ENCODE measurements around the gene GFER. TPM values are rescaled to one million over a fixed set of nuclear protein-coding genes. Genes with fewer than 3 reads are reported as not detected.

Gene GFER
- polyA plus RNA-seq, 10 donors: 12.4 to 18.7 (median 15.5) TPM

Other genes starting within 250 kb of the GFER start
- 10 to 100 TPM; 11.2 to 33.1 (median 17.3) TPM for gene NME3, start 212.7 kb upstream of the GFER start, polyA plus RNA-seq (ENCODE audit: insufficient read length in 10 of 10)
- gene EME2, start 211.4 kb upstream of the GFER start, polyA plus RNA-seq (ENCODE audit: insufficient read length in 10 of 10): 1 to 10 TPM; 3.5 to 8.5 (median 5.5) TPM
- gene MRPS34, start 211.1 kb upstream of the GFER start, polyA plus RNA-seq (ENCODE audit: insufficient read length in 10 of 10): 10 to 100 TPM; 31.4 to 56.5 (median 38.5) TPM
- 10 to 100 TPM; 15.3 to 24.8 (median 22.5) TPM for gene SPSB3, start 201.6 kb upstream of the GFER start, polyA plus RNA-seq (ENCODE audit: insufficient read length in 10 of 10)
- 10 to 100 TPM; 28.6 to 49.6 (median 35.7) TPM for gene NUBP2, start 201.2 kb upstream of the GFER start, polyA plus RNA-seq (ENCODE audit: insufficient read length in 10 of 10)
- gene IGFALS, start 190.5 kb upstream of the GFER start, polyA plus RNA-seq (ENCODE audit: insufficient read length in 10 of 10): under 1 TPM in 9 of 10 donors, not detected in 1; 0.21 to 0.49 (median 0.26) TPM
- 10 to 100 TPM; 28.9 to 45.3 (median 35.9) TPM for gene HAGH, start 157.4 kb upstream of the GFER start, polyA plus RNA-seq (ENCODE audit: insufficient read length in 10 of 10)
- gene FAHD1, start 157.0 kb upstream of the GFER start, polyA plus RNA-seq (ENCODE audit: insufficient read length in 10 of 10): 10 to 100 TPM; 14.5 to 25.5 (median 18.7) TPM
- gene MEIOB, start 112.0 kb upstream of the GFER start, polyA plus RNA-seq (ENCODE audit: insufficient read length in 10 of 10): 1 to 10 TPM in 1 of 10 donors, under 1 TPM in 8, not detected in 1; 0.08 to 2.4 (median 0.50) TPM
- gene HS3ST6, start 65.8 kb upstream of the GFER start, polyA plus RNA-seq (ENCODE audit: insufficient read length in 10 of 10): 1 to 10 TPM in 2 of 10 donors, not detected in 8; 1.6 to 4.3 TPM
- 10 to 100 TPM; 17.6 to 40.8 (median 27.6) TPM for gene MSRB1, start 41.0 kb upstream of the GFER start, polyA plus RNA-seq (ENCODE audit: insufficient read length in 10 of 10)
- 10 to 100 TPM in 9 of 10 donors, 1 to 10 TPM in 1; 9.1 to 73.5 (median 46.2) TPM for gene RPL3L, start 29.5 kb upstream of the GFER start, polyA plus RNA-seq (ENCODE audit: insufficient read length in 10 of 10)
- 100 to 1,000 TPM; 111 to 148 (median 127) TPM for gene NDUFB10, start 24.7 kb upstream of the GFER start, polyA plus RNA-seq (ENCODE audit: insufficient read length in 10 of 10)
- 1,000 to 10,000 TPM; 2,391 to 3,374 (median 3,214) TPM for gene RPS2, start 19.4 kb upstream of the GFER start, polyA plus RNA-seq (ENCODE audit: insufficient read length in 10 of 10)
- not detected for gene RNF151, start 17.3 kb upstream of the GFER start, polyA plus RNA-seq (ENCODE audit: insufficient read length in 10 of 10)
- gene TBL3, start 12.1 kb upstream of the GFER start, polyA plus RNA-seq (ENCODE audit: insufficient read length in 10 of 10): 10 to 100 TPM; 18.7 to 35.0 (median 27.8) TPM
- 1 to 10 TPM in 4 of 10 donors, under 1 TPM in 6; 0.18 to 1.5 (median 0.77) TPM for gene NOXO1, start 2.7 kb upstream of the GFER start, polyA plus RNA-seq (ENCODE audit: insufficient read length in 10 of 10)
- 1 to 10 TPM in 5 of 10 donors, under 1 TPM in 5; 0.46 to 2.1 (median 0.98) TPM for gene SYNGR3, start 5.8 kb downstream of the GFER start, polyA plus RNA-seq (ENCODE audit: insufficient read length in 10 of 10)
- gene ZNF598, start 25.6 kb downstream of the GFER start, polyA plus RNA-seq (ENCODE audit: insufficient read length in 10 of 10): 10 to 100 TPM; 13.7 to 25.1 (median 18.8) TPM
- gene NPW, start 35.6 kb downstream of the GFER start, polyA plus RNA-seq (ENCODE audit: insufficient read length in 10 of 10): 1 to 10 TPM in 6 of 10 donors, under 1 TPM in 4; 0.59 to 4.1 (median 1.3) TPM
- gene NHERF2, start 42.7 kb downstream of the GFER start, polyA plus RNA-seq (ENCODE audit: insufficient read length in 10 of 10): 10 to 100 TPM; 28.3 to 62.6 (median 36.9) TPM
- 10 to 100 TPM in 5 of 10 donors, 1 to 10 TPM in 5; 7.4 to 16.9 (median 10.3) TPM for gene NTHL1, start 63.6 kb downstream of the GFER start, polyA plus RNA-seq (ENCODE audit: insufficient read length in 10 of 10)
- 100 to 1,000 TPM in 1 of 10 donors, 10 to 100 TPM in 9; 62.2 to 104 (median 75.1) TPM for gene TSC2, start 63.8 kb downstream of the GFER start, polyA plus RNA-seq (ENCODE audit: insufficient read length in 10 of 10)
- gene PKD1, start 151.7 kb downstream of the GFER start, polyA plus RNA-seq (ENCODE audit: insufficient read length in 10 of 10): 100 to 1,000 TPM in 9 of 10 donors, 10 to 100 TPM in 1; 86.8 to 161 (median 120) TPM
- gene RAB26, start 164.4 kb downstream of the GFER start, polyA plus RNA-seq (ENCODE audit: insufficient read length in 10 of 10): 1 to 10 TPM in 3 of 10 donors, under 1 TPM in 7; 0.33 to 1.7 (median 0.53) TPM
- gene TRAF7, start 171.6 kb downstream of the GFER start, polyA plus RNA-seq (ENCODE audit: insufficient read length in 10 of 10): 10 to 100 TPM; 37.8 to 52.6 (median 44.7) TPM
- gene CASKIN1, start 212.4 kb downstream of the GFER start, polyA plus RNA-seq (ENCODE audit: insufficient read length in 10 of 10): 1 to 10 TPM in 9 of 10 donors, under 1 TPM in 1; 0.94 to 2.7 (median 1.5) TPM
- 10 to 100 TPM; 24.4 to 38.7 (median 30.7) TPM for gene MLST8, start 221.3 kb downstream of the GFER start, polyA plus RNA-seq (ENCODE audit: insufficient read length in 10 of 10)
- 1 to 10 TPM; 3.5 to 8.0 (median 5.4) TPM for gene BRICD5, start 226.7 kb downstream of the GFER start, polyA plus RNA-seq (ENCODE audit: insufficient read length in 10 of 10)
- 10 to 100 TPM; 11.2 to 15.4 (median 13.4) TPM for gene PGP, start 230.6 kb downstream of the GFER start, polyA plus RNA-seq (ENCODE audit: insufficient read length in 10 of 10)
- gene E4F1, start 239.4 kb downstream of the GFER start, polyA plus RNA-seq (ENCODE audit: insufficient read length in 10 of 10): 10 to 100 TPM in 8 of 10 donors, 1 to 10 TPM in 2; 9.4 to 20.1 (median 12.8) TPM